H1 (cell line): Measurements from ENCODE around the gene ATXN7. TPM values are rescaled to one million over a fixed set of nuclear protein-coding genes. Genes with fewer than 3 reads are reported as not detected.

Experiments used
- CTCF ChIA-PET: fragments of 300-600 bp; sonication (Branson Sonifier 250); formaldehyde crosslinking; loops from one replicate; lab custom pipeline; 2021; ENCODE audit not compliant: partially characterized antibody; lab: Charles Lee
- POLR2A ChIA-PET: fragments of 300-600 bp; sonication (Branson Sonifier 250); formaldehyde crosslinking; loops from one replicate; lab custom pipeline; 2021; ENCODE audit warnings: inconsistent platforms; ENCODE audit not compliant: partially characterized antibody; lab: Charles Lee
- DNase-seq, 2 experiments: peaks; one replicate each; pipeline versions ENCODE4 v3.0.0 to v3.0.0-alpha.2; 2010 to 2022; ENCODE audit warnings: low spot score in 2 of 2, low read depth in 1 of 2, mixed read lengths in 1 of 2
- FAIRE-seq: peaks from 2 replicates; lab custom pipeline; 2011; peaks lifted over from hg19 to GRCh38; lab: Jason Lieb, UNC
- H2AFZ ChIP-seq: 2 replicates; pipeline ENCODE4 v1.8.1; 2012; ENCODE audit warnings: low read length, inconsistent platforms
- H2AK5ac ChIP-seq: 2 replicates; pipeline ENCODE4 v1.6.1; 2013; ENCODE audit warnings: low read depth, low read length
- H2BK120ac ChIP-seq: replicated peaks from 2 replicates; pipeline ENCODE3; 2013; ENCODE audit warnings: low read depth, low read length, inconsistent platforms
- H2BK12ac ChIP-seq: 2 replicates; pipeline ENCODE4 v1.6.1; 2013; ENCODE audit warnings: low read depth, low read length
- H2BK15ac ChIP-seq: 2 replicates; pipeline ENCODE4 v1.6.1; 2013; ENCODE audit warnings: low read length
- H2BK20ac ChIP-seq: 2 replicates; pipeline ENCODE4 v1.6.1; 2013; ENCODE audit warnings: low read length
- H2BK5ac ChIP-seq: 2 replicates; pipeline ENCODE4 v1.6.1; 2013; ENCODE audit warnings: low read depth, low read length
- H3K14ac ChIP-seq: 2 replicates; pipeline ENCODE4 v1.6.1; 2013; ENCODE audit warnings: inconsistent platforms; ENCODE audit not compliant: insufficient read length
- H3K18ac ChIP-seq: 2 replicates; pipeline ENCODE4 v1.6.1; 2013; ENCODE audit warnings: low read length; ENCODE audit errors: extremely low read depth
- H3K23ac ChIP-seq: 2 replicates; pipeline ENCODE4 v1.6.1; 2013; ENCODE audit warnings: inconsistent platforms; ENCODE audit not compliant: insufficient read length
- H3K23me2 ChIP-seq: 2 replicates; pipeline ENCODE4 v1.6.1; 2013; ENCODE audit warnings: low read depth, low read length
- H3K27ac ChIP-seq: 2 replicates; pipeline ENCODE4 v1.6.1; 2011; ENCODE audit warnings: low read depth, low read length, inconsistent platforms
- H3K27me3 ChIP-seq, 4 experiments: replicated peaks in 1 of 4; 1 replicate in 1 of 4; 2 replicates in 3 of 4; pipeline versions ENCODE4 v1.6.1 to v1.8.1; 2011 to 2013; ENCODE audit warnings: low read length in 3 of 4, mild to moderate bottlenecking in 3 of 4, inconsistent platforms in 2 of 4, mixed read lengths in 2 of 4, moderate library complexity in 1 of 4; ENCODE audit not compliant: control insufficient read depth in 3 of 4, insufficient read depth in 3 of 4; ENCODE audit errors: extremely low read depth in 1 of 4
- H3K36me3 ChIP-seq, 4 experiments: 2 replicates each; pipeline versions ENCODE4 v1.6.1 to v1.8.1; 2011 to 2013; ENCODE audit warnings: mild to moderate bottlenecking in 4 of 4, low read length in 3 of 4, moderate library complexity in 2 of 4, control low read depth in 1 of 4, inconsistent platforms in 1 of 4; ENCODE audit not compliant: insufficient read depth in 4 of 4, control insufficient read depth in 2 of 4
- H3K4ac ChIP-seq: replicated peaks from 2 replicates; pipeline ENCODE3; 2013; ENCODE audit warnings: low read length, low read depth, mixed read lengths, inconsistent platforms; ENCODE audit not compliant: insufficient read length
- H3K4me1 ChIP-seq, 4 experiments: replicated peaks in 1 of 4; 1 replicate in 1 of 4; 2 replicates in 3 of 4; pipeline versions ENCODE4 v1.6.1 to v1.8.1; 2011 to 2013; ENCODE audit warnings: low read length in 3 of 4, inconsistent platforms in 2 of 4, mixed read lengths in 1 of 4; ENCODE audit not compliant: insufficient read depth in 4 of 4, control insufficient read depth in 3 of 4
- H3K4me2 ChIP-seq, 2 experiments: 2 replicates each; pipeline versions ENCODE4 v1.6.1 to v1.8.1; 2011 to 2013; ENCODE audit warnings: low read depth in 2 of 2, low read length in 2 of 2, control low read depth in 1 of 2, inconsistent platforms in 1 of 2, mild to moderate bottlenecking in 1 of 2; ENCODE audit not compliant: insufficient read depth in 1 of 2
- H3K4me3 ChIP-seq, 4 experiments: fragments of 200-600, 300-600 bp in 1 of 4; sonication (generic), shearing (Covaris generic), sonication (Bioruptor Twin) in 1 of 4; 2 replicates each; pipeline versions ENCODE4 v1.5.1 to v1.8.1; 2011 to 2016; ENCODE audit warnings: low read length in 4 of 4, low read depth in 3 of 4, control low read depth in 2 of 4, inconsistent platforms in 2 of 4, mild to moderate bottlenecking in 2 of 4, mixed read lengths in 1 of 4, moderate library complexity in 1 of 4; ENCODE audit not compliant: insufficient read depth in 2 of 4; ENCODE audit errors: extremely low read depth in 1 of 4
- H3K56ac ChIP-seq: replicated peaks from 2 replicates; pipeline ENCODE3; 2013; ENCODE audit warnings: low read depth, mild to moderate bottlenecking, mixed read lengths, low read length, inconsistent platforms; ENCODE audit not compliant: insufficient read length
- H3K79me1 ChIP-seq: 2 replicates; pipeline ENCODE4 v1.6.1; 2013; ENCODE audit warnings: low read depth, low read length, control low read depth
- H3K79me2 ChIP-seq, 2 experiments: 2 replicates each; pipeline versions ENCODE4 v1.6.1 to v1.8.1; 2012 to 2013; ENCODE audit warnings: low read length in 2 of 2, mild to moderate bottlenecking in 2 of 2, inconsistent platforms in 1 of 2; ENCODE audit not compliant: insufficient read depth in 2 of 2, control insufficient read depth in 1 of 2
- H3K9ac ChIP-seq, 4 experiments: replicated peaks in 1 of 4; 1 replicate in 1 of 4; 2 replicates in 3 of 4; pipeline versions ENCODE4 v1.6.1 to v1.8.1; 2011 to 2013; ENCODE audit warnings: low read depth in 3 of 4, low read length in 3 of 4, control low read depth in 2 of 4, mild to moderate bottlenecking in 2 of 4, moderate library complexity in 2 of 4, inconsistent platforms in 1 of 4; ENCODE audit errors: extremely low read depth in 1 of 4
- H3K9me3 ChIP-seq, 2 experiments: 2 replicates each; pipeline versions ENCODE4 v1.6.1 to v1.8.1; 2012 to 2013; ENCODE audit warnings: mild to moderate bottlenecking in 2 of 2, moderate library complexity in 2 of 2, control low read depth in 1 of 2, inconsistent platforms in 1 of 2, low read depth in 1 of 2, low read length in 1 of 2, mixed read lengths in 1 of 2; ENCODE audit not compliant: insufficient read depth in 2 of 2
- H4K20me1 ChIP-seq, 2 experiments: replicated peaks in 1 of 2; 2 replicates each; pipeline versions ENCODE3 to v1.8.1; 2011 to 2013; ENCODE audit warnings: inconsistent platforms in 2 of 2, low read length in 2 of 2, mild to moderate bottlenecking in 1 of 2; ENCODE audit not compliant: insufficient read depth in 2 of 2, control insufficient read depth in 1 of 2
- H4K5ac ChIP-seq: 2 replicates; pipeline ENCODE4 v1.6.1; 2013; ENCODE audit warnings: low read length, low read depth, mixed read lengths, inconsistent platforms; ENCODE audit not compliant: insufficient read length
- H4K8ac ChIP-seq: 2 replicates; pipeline ENCODE4 v1.8.0; 2013; ENCODE audit warnings: mild to moderate bottlenecking, moderate library complexity, low read length, inconsistent platforms; ENCODE audit not compliant: insufficient read depth; ENCODE audit errors: extremely low read depth
- H4K91ac ChIP-seq: replicated peaks from 2 replicates; pipeline ENCODE3; 2013; ENCODE audit warnings: low read length, mixed read lengths, inconsistent platforms; ENCODE audit not compliant: insufficient read length
- CEBPB ChIP-seq: IDR thresholded peaks from 2 replicates; pipeline ENCODE4 v1.6.1; 2012; ENCODE audit warnings: low read depth, low read length
- CHD1 ChIP-seq: IDR thresholded peaks from 2 replicates; pipeline ENCODE4 v1.6.1; 2012; ENCODE audit warnings: low read depth, low read length, improper control_type of control experiment
- JUND ChIP-seq: IDR thresholded peaks from 2 replicates; pipeline ENCODE4 v1.6.1; 2011; ENCODE audit warnings: mild to moderate bottlenecking, improper control_type of control experiment, low read length
- KDM4A ChIP-seq: IDR thresholded peaks from one replicate; pipeline ENCODE4 v1.7.1; 2012; ENCODE audit warnings: low read depth, mild to moderate bottlenecking, moderate library complexity, low read length, inconsistent platforms; ENCODE audit not compliant: severe bottlenecking
- POLR2AphosphoS5 ChIP-seq: IDR thresholded peaks from 2 replicates; pipeline ENCODE4 v1.6.1; 2011; ENCODE audit warnings: low read depth, low read length
- RAD21 ChIP-seq, 2 experiments: IDR thresholded peaks in 1 of 2; conservative IDR thresholded peaks in 1 of 2; 2 replicates each; pipeline ENCODE4 v1.6.1; 2011; ENCODE audit warnings: low read depth in 2 of 2, low read length in 2 of 2, improper control_type of control experiment in 1 of 2, inconsistent platforms in 1 of 2, mild to moderate bottlenecking in 1 of 2, moderate library complexity in 1 of 2
- RNF2 ChIP-seq: fragments of 200-900, 300-1000 bp; sonication (generic); IDR thresholded peaks from 2 replicates; pipeline ENCODE4 v1.7.1; 2016; ENCODE audit warnings: borderline replicate concordance, low read depth, mild to moderate bottlenecking, antibody characterized with exemption, low read length; ENCODE audit not compliant: poor library complexity, severe bottlenecking; ENCODE audit errors: missing control alignments
- SIX5 ChIP-seq: IDR thresholded peaks from 2 replicates; pipeline ENCODE4 v1.6.1; 2011; ENCODE audit warnings: mild to moderate bottlenecking, low read depth, low read length
- SUZ12 ChIP-seq: fragments of 200-600 bp; sonication (generic); IDR thresholded peaks from 2 replicates; pipeline ENCODE4 v1.6.1; 2012; ENCODE audit warnings: mild to moderate bottlenecking, inconsistent platforms, low read length, moderate library complexity, mixed read lengths
- WGBS, 2 experiments: shearing (Covaris generic) in 1 of 2; methylation state at CpG; one replicate each; pipeline versions ENCODE4 v1.1.6 to v1.1.7; 2013 to 2015; ENCODE audit warnings: low lambda C conversion rate in 2 of 2, mixed read lengths in 2 of 2, inconsistent platforms in 1 of 2, low coverage in 1 of 2, missing lambda C conversion rate in 1 of 2; ENCODE audit not compliant: insufficient replicate concordance in 2 of 2, insufficient coverage in 1 of 2, insufficient read length in 1 of 2; ENCODE audit errors: extremely low coverage in 1 of 2, missing lambda C conversion rate in 1 of 2; 5-methylcytosine and 5-hydroxymethylcytosine counted together
- polyA plus RNA-seq, 7 experiments: library from polyadenylated mRNA; depleted of rRNA in 3 of 7; stranded (reverse) in 5 of 7; unstranded in 2 of 7; fragments of >200 nt in 5 of 7; fragments of 200-250 nt in 2 of 7; gene quantifications; 1 replicate in 5 of 7; 2 replicates in 1 of 7; 4 replicates in 1 of 7; pipeline versions ENCODE4 v1.2.1 to v1.2.3, GENCODE V29; 2011 to 2013; ENCODE audit warnings: missing spikeins in 2 of 7, mixed read lengths in 2 of 7
- total RNA-seq: library from RNA; stranded (reverse); fragmentation: NEBNext Ultra II Directional; extraction: Animal tissue kit (Norgen Biotek cat#: 25700); gene quantifications from 2 replicates; pipeline ENCODE4 v1.2.1, GENCODE V29; 2021
- TF ChIP-seq, protein P1 (sequence below): IDR thresholded peaks from 2 replicates; pipeline ENCODE4 v1.6.1; 2012; ENCODE audit warnings: low read length, inconsistent platforms

The ATXN7 gene
- total and polyA plus RNA-seq, 2 of the 8 experiments (the other 6 are each of a cell fraction or from before 2014, with no cell fraction given) = 15.5 to 16.8 TPM

DNA sequence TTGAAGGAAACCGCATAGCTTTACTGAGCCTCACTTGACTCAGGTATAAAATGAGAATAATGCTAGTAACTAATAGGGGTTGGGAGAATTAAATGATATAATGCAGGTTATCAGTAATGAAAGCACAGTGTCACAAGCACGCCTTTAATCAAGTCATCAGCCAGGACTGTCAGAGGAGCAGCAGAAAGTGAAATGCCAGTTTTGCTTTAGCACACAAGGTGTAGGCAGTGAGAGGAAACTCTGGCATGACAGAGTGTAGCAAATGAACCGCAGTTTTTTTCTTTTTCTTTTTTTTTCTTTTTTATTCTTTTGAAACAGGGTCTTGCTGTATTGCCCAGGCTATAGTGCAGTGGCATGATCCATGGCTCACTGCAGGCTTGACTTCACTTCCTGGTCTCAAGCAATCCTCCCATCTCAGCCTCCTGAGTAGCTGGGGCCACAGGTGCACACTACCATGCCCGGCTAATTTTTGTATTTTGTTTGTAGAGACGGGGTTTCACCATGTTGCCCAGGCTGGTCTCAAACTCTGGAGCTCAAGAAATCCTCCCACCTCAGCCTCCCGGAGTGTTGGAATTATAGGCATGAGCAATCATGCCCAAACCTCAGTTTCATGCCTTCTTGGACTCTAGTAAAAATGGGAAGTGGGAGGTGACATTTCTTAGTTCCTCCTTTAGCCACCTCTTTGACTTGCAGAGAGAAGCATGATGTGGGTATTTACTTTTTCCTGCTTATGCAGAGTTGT is 58.2 kb downstream of the ATXN7 start:
- CTCF ChIA-PET = interaction anchor here (0.8 to 1.2 kb wide), 2 partner anchors 22 to 571 kb away, joined by 3 read pairs; no protein-coding TSS in a partner anchor
- 0 out of 4 replicates have a peak, but pooled peaks cover 0 to 5% of the 10 kb centered on the region in 2 experiments for H3K79me2 ChIP-seq
- TF ChIP-seq CHD1 (no peak), RAD21 (IDR thresholded peaks at IDR 0.05 in 1 of 2, conservative IDR thresholded peaks at IDR 0.05 in 1 of 2; ENCODE audit: low read depth in 2 of 2, low read length in 2 of 2) (no peak), JUND (no peak), KDM4A (no peak), RNF2 (no peak), POLR2AphosphoS5 (no peak), CEBPB (no peak), SUZ12 (no peak), SIX5 (no peak)
- TF ChIP-seq, protein P1, sequence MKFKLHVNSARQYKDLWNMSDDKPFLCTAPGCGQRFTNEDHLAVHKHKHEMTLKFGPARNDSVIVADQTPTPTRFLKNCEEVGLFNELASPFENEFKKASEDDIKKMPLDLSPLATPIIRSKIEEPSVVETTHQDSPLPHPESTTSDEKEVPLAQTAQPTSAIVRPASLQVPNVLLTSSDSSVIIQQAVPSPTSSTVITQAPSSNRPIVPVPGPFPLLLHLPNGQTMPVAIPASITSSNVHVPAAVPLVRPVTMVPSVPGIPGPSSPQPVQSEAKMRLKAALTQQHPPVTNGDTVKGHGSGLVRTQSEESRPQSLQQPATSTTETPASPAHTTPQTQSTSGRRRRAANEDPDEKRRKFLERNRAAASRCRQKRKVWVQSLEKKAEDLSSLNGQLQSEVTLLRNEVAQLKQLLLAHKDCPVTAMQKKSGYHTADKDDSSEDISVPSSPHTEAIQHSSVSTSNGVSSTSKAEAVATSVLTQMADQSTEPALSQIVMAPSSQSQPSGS = no peak

More for the DNA sequence above, 58.2 kb downstream of the ATXN7 start:
- H3K14ac ChIP-seq = no peak overlapping the region
- H3K36me3 ChIP-seq = peaks cover 4 to 29% (median 9%) of the 10 kb centered on the region in 4 experiments; a peak in 6 of 8 replicates
- WGBS, 2 experiments = 92% methylated on average over 6 of the region's 6 CpGs; no CpG with 5 or more reads in 1 of the 2 experiments
- no peak overlapping the region for H2AFZ ChIP-seq
- FAIRE-seq (no peak), DNase-seq (no peak)
- no peaks in the 10 kb centered on the region for H3K4me1 ChIP-seq
- H3K9me3 ChIP-seq = peaks cover 10% of the 10 kb centered on the region in 2 experiments; a peak in 3 of 4 replicates
- no peaks in the 10 kb centered on the region for H4K20me1 ChIP-seq
- H2BK120ac ChIP-seq = no peak overlapping the region
- no peak overlapping the region for H3K4me2 ChIP-seq
- H3K4me3 ChIP-seq = no peak overlapping the region
- H2BK12ac ChIP-seq = no peak overlapping the region
- no peak overlapping the region for H4K91ac ChIP-seq
- no peak overlapping the region for H2BK15ac ChIP-seq
- H2BK5ac ChIP-seq = no peak overlapping the region
- H3K23me2 ChIP-seq = no peaks in the 10 kb centered on the region; the same call in 1 of the 2 replicates
- no peak overlapping the region for H3K23ac ChIP-seq
- no peak overlapping the region for H3K27ac ChIP-seq
- no peak overlapping the region for H3K9ac ChIP-seq
- peaks cover 4% of the 10 kb centered on the region for H3K79me1 ChIP-seq
- H2AK5ac ChIP-seq = no peak overlapping the region
- POLR2A ChIA-PET = interaction anchor here (1.5 kb wide), 1 partner anchor 10 kb away, joined by 3 read pairs; the partner anchor contains the start of gene SCAANT1
- H3K27me3 ChIP-seq = no peaks in the 10 kb centered on the region
- no peak overlapping the region for H3K4ac ChIP-seq
- H4K5ac ChIP-seq = no peak overlapping the region
- H3K18ac ChIP-seq = no peak overlapping the region
- no peak overlapping the region for H4K8ac ChIP-seq
- no peak overlapping the region for H3K56ac ChIP-seq
- H2BK20ac ChIP-seq = no peak overlapping the region
